Transverse colon (tissue), 3 donors: ENCODE data around the gene IRS4.

Source experiments
- EP300 ChIP-seq: sonication (generic); formaldehyde crosslinking; IDR thresholded peaks from one replicate; pipeline ENCODE4 v1.6.1; 2017; ENCODE audit warnings: antibody characterized with exemption, low read depth
- POLR2A ChIP-seq: fragments of 450-650 bp; IDR thresholded peaks from one replicate; pipeline ENCODE4 v1.6.1; 2016; ENCODE audit warnings: antibody characterized with exemption, mild to moderate bottlenecking, moderate library complexity
- TF ChIP-seq, protein P1 (sequence below), 5 experiments: fragments of 200-600 bp in 3 of 5; fragments of 450-650 bp in 2 of 5; sonication (generic) in 3 of 5; IDR thresholded peaks; 1 replicate in 2 of 5; 2 replicates in 3 of 5; pipeline ENCODE4 v1.5.1; 2016 to 2017; ENCODE audit warnings: antibody characterized with exemption in 5 of 5, inconsistent platforms in 3 of 5, mild to moderate bottlenecking in 2 of 5, moderate library complexity in 1 of 5

DNA sequence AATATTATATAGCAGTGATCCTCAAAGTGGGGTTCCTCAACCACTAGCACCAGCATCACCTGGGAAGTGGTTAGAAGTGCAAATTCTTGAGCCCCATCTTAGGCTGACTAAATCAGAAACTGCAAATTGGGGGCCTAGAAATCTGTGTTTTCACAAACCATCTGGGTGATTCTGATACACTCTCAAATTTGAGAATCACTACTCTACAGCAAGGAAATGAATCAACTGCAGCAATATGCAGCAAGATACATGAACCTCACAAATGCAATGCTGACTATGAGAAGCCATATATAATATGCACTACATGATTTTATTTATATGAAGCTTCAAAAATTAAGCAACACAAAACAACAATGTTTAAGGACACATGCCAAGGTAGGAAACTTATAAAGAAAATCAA, 36.2 kb upstream of the IRS4 start:
- TF ChIP-seq EP300: no peak
- TF ChIP-seq, protein P1, sequence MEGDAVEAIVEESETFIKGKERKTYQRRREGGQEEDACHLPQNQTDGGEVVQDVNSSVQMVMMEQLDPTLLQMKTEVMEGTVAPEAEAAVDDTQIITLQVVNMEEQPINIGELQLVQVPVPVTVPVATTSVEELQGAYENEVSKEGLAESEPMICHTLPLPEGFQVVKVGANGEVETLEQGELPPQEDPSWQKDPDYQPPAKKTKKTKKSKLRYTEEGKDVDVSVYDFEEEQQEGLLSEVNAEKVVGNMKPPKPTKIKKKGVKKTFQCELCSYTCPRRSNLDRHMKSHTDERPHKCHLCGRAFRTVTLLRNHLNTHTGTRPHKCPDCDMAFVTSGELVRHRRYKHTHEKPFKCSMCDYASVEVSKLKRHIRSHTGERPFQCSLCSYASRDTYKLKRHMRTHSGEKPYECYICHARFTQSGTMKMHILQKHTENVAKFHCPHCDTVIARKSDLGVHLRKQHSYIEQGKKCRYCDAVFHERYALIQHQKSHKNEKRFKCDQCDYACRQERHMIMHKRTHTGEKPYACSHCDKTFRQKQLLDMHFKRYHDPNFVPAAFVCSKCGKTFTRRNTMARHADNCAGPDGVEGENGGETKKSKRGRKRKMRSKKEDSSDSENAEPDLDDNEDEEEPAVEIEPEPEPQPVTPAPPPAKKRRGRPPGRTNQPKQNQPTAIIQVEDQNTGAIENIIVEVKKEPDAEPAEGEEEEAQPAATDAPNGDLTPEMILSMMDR (IDR thresholded peaks at IDR 0.05): no peak
- no peak for TF ChIP-seq POLR2A
